B cell (primary cell): ENCODE measurements around the gene ZNF384.

Experiments used
- CTCF ChIP-seq: fragments of 200-600 bp; IDR thresholded peaks from one replicate; pipeline ENCODE4 v1.8.0; 2022; ENCODE audit warnings: antibody characterized with exemption, mild to moderate bottlenecking
- EZH2 ChIP-seq: IDR thresholded peaks from 2 replicates; pipeline ENCODE4 v1.6.1; 2012; ENCODE audit warnings: borderline replicate concordance, low read depth, mild to moderate bottlenecking, moderate library complexity, low read length; ENCODE audit not compliant: insufficient read depth, poor library complexity, severe bottlenecking

DNA sequence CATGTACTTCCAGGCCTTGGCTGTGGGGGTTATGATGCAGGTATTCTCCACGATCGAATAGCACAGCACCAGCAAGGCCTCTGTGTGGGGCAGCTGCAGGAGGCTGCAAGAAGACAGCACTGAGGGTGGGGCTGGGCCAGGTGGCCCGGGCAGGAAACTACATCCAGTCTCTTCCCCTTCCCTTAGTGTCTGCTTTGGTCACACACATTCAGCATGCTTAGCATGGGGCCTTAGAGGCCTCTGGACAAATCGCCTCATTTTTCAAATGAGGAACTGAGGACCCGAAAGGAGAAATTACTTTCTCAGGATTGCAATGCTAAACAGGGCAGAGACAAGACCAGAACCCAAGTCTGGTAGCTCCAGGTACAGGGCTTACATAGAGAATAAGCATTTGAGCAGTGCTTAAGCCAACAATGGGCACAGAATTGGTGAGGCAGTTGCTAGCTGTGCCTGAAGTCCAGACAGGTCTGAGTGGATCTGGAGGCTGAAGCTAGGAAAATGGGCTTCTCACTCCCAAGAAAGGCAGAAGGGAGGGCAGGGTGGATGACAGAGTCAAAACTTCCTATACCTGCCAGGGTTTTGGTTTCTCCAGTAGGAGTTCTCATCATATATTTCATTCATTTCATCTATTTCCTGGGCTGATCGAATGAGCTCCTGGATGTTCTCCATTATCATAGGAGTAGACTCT lies 45.5 kb downstream of the ZNF384 start:
- TF ChIP-seq CTCF (no peak), EZH2 (no peak)
